ENCODE measurements around the gene PM20D1. TPM values are rescaled to one million over a fixed set of nuclear protein-coding genes. Genes with fewer than 3 reads are reported as not detected.

Gene PM20D1
- total RNA-seq, 2 donors from 2014 or later = 13.0 to 103 TPM

- Histone ChIP-seq H3K4me1 (no peaks in the 10 kb centered on the region), H3K4me3 (no peak overlapping the region), H3K27me3 (no peaks in the 10 kb centered on the region), H3K9me3 (no peaks in the 10 kb centered on the region), H3K36me3 (replicated peaks in 1 of 2; ENCODE audit: insufficient read depth in 1 of 2, low read depth in 2 of 2) (no peaks in the 10 kb centered on the region), H3K27ac (no peak overlapping the region)
- 74 to 80% methylated on average over 4 of the region's 4 CpGs for WGBS, 2 donors
- ATAC-seq = no peak
- DNase-seq = no peak
- TF ChIP-seq CTCF (IDR thresholded peaks at IDR 0.05) (no peak), POLR2A (IDR thresholded peaks at IDR 0.05) (no peak)
- intact Hi-C loops (cut with DNase I) = no loop called here
These were observed 67.1 kb downstream of the PM20D1 start for GRCh38 chr1:205782627-205783432.

- DNase-seq = no peak
- no peaks in the 10 kb centered on the region for H3K27me3 ChIP-seq
- H3K9me3 ChIP-seq = no peaks in the 10 kb centered on the region
- WGBS, 2 donors = 87 to 91% methylated on average over 5 of the region's 5 CpGs
- no peak for ATAC-seq
- H3K36me3 ChIP-seq (replicated peaks in 1 of 2; ENCODE audit: insufficient read depth in 1 of 2, low read depth in 2 of 2) = no peaks in the 10 kb centered on the region
- H3K4me1 ChIP-seq = peaks cover 6% of the 10 kb centered on the region
- H3K4me3 ChIP-seq = no peak overlapping the region
- intact Hi-C loops (cut with DNase I) = no loop called here
- no peak for TF ChIP-seq CTCF (IDR thresholded peaks at IDR 0.05)
- TF ChIP-seq POLR2A (IDR thresholded peaks at IDR 0.05) = no peak
- no peak overlapping the region for H3K27ac ChIP-seq
These were observed 69.6 kb downstream of the PM20D1 start for GRCh38 chr1:205780335-205780734.

Other genes with a start within 250 kb of the PM20D1 start
- 10 to 100 TPM; 16.6 to 17.8 TPM for gene ELK4, start 218.1 kb downstream of the PM20D1 start, total RNA-seq
- 1 to 10 TPM; 1.3 to 1.6 TPM for gene SLC45A3, start 169.6 kb downstream of the PM20D1 start, total RNA-seq
- gene NUCKS1, start 100.0 kb downstream of the PM20D1 start, total RNA-seq = 10 to 100 TPM; 37.6 to 39.2 TPM
- gene RAB29, start 74.7 kb downstream of the PM20D1 start, total RNA-seq = 10 to 100 TPM in 1 of 2 donors, 1 to 10 TPM in 1; 7.6 to 11.2 TPM
- 10 to 100 TPM; 36.9 to 41.8 TPM for gene SLC41A1, start 36.9 kb downstream of the PM20D1 start, total RNA-seq
- gene SLC26A9, start 93.3 kb upstream of the PM20D1 start, total RNA-seq = 1 to 10 TPM in 1 of 2 donors, under 1 TPM in 1; 0.78 to 1.6 TPM
- gene RAB7B, start 153.3 kb upstream of the PM20D1 start, total RNA-seq = under 1 TPM in 1 of 2 donors, not detected in 1; 0.78 TPM
- 10 to 100 TPM in 1 of 2 donors, 1 to 10 TPM in 1; 4.9 to 28.3 TPM for gene CTSE, start 173.8 kb upstream of the PM20D1 start, total RNA-seq
- gene RHEX, start 203.0 kb upstream of the PM20D1 start, total RNA-seq = under 1 TPM in 1 of 2 donors, not detected in 1; 0.52 TPM

Measured in body of pancreas (tissue), 4 donors.